ENCODE results near the gene ODF2.

- TF ChIP-seq CTCF (IDR thresholded peaks at IDR 0.05) (no peak), POLR2AphosphoS5 (IDR thresholded peaks at IDR 0.05) (no peak)
Observed at GRCh38 chr9:128428644-128429512, 26.9 kb upstream of the ODF2 start.
